ENCODE data around the gene ACOXL.

GRCh38 chr2:110836671-110837070, 104.3 kb downstream of the ACOXL start:
- no peak for TF ChIP-seq EZH2phosphoT487 (IDR thresholded peaks at IDR 0.05; ENCODE audit: borderline replicate concordance, low read length)
- no peak for TF ChIP-seq CTCF (IDR thresholded peaks at IDR 0.05; ENCODE audit: low read depth, low read length, poor library complexity, severe bottlenecking)
